Choroid plexus epithelial cell (primary cell): ENCODE results near the gene PLA2G2F.

Source experiments
- DNase-seq: peaks from one replicate; pipeline ENCODE4 v3.0.0-alpha.2; 2010; ENCODE audit warnings: low read depth
- H3K4me3 ChIP-seq: 2 replicates; pipeline ENCODE4 v1.5.1; 2011; ENCODE audit warnings: low read depth, mild to moderate bottlenecking, control low read depth, low read length, moderate library complexity
- CTCF ChIP-seq: conservative IDR thresholded peaks from 2 replicates; pipeline ENCODE4 v1.5.1; 2011; ENCODE audit warnings: low read depth, mild to moderate bottlenecking, control low read depth, inconsistent platforms, low read length, moderate library complexity

PLA2G2F gene

GRCh38 chr1:20112279-20113000 lies 26.7 kb upstream of the PLA2G2F start:
- no peak for TF ChIP-seq CTCF
- H3K4me3 ChIP-seq: no peak overlapping the region
- DNase-seq: no peak

- no peak for DNase-seq
- no peak for TF ChIP-seq CTCF
- no peak overlapping the region for H3K4me3 ChIP-seq
Measured at GRCh38 chr1:20114021-20114648, 25.0 kb upstream of the PLA2G2F start.

- TF ChIP-seq CTCF: no peak
- H3K4me3 ChIP-seq: no peak overlapping the region
- no peak for DNase-seq
Measured at GRCh38 chr1:20115479-20115878, 23.6 kb upstream of the PLA2G2F start.

- DNase-seq: no peak
Measured at GRCh38 chr1:20115916-20116315, 23.2 kb upstream of the PLA2G2F start.

GRCh38 chr1:20117236-20117635 lies 21.9 kb upstream of the PLA2G2F start:
- no peak for TF ChIP-seq CTCF
- no peak for DNase-seq
- H3K4me3 ChIP-seq: no peak overlapping the region

More at GRCh38 chr1:20115916-20116315, 23.2 kb upstream of the PLA2G2F start:
- no peak overlapping the region for H3K4me3 ChIP-seq
- no peak for TF ChIP-seq CTCF

- no peak for DNase-seq
- no peak within 1 kb of the TSS for H3K4me3 ChIP-seq
- no peak for TF ChIP-seq CTCF
Measured at GRCh38 chr1:20119347-20119746, 19.8 kb upstream of the PLA2G2F start, which contains the start of gene PLA2G2D. Gene PLA2G2D (minus strand): TSS chr1:20119536. CDS start chr1:20119498, 38 bp downstream.

- TF ChIP-seq CTCF: no peak
- DNase-seq: no peak
- no peak overlapping the region for H3K4me3 ChIP-seq
Measured at GRCh38 chr1:20120796-20121195, 18.3 kb upstream of the PLA2G2F start.
